GM18907 (cell line): ENCODE data around the gene RPL34.
"Not testable (repeated sequence)": the region's sequence is repeated elsewhere in the genome, so short reads cannot be mapped to it uniquely, and the experiment has no call there.

Source experiments
- ATAC-seq: cut with Tn5 transposase; IDR thresholded peaks from one replicate; pipeline ENCODE4 v1.9.1; 2021; ENCODE audit warnings: mild to moderate bottlenecking, moderate library complexity; ENCODE audit not compliant: unreplicated experiment

Gene RPL34

GRCh38 chr4:108620101-108620932, at the start of gene RPL34:
RPL34 (plus strand) TSS chr4:108620576; CDS start chr4:108621960, 1,384 bp downstream.
- ATAC-seq: peak; percentile 100

GRCh38 chr4:108570993-108571569, 49.3 kb upstream of the RPL34 start:
- no peak for ATAC-seq

- ATAC-seq: no peak
Observed at GRCh38 chr4:108574402-108574801, 46.0 kb upstream of the RPL34 start.

GRCh38 chr4:108581083-108581482, 39.3 kb upstream of the RPL34 start:
- ATAC-seq: no peak

- ATAC-seq: no peak
Observed at GRCh38 chr4:108586778-108587177, 33.6 kb upstream of the RPL34 start.

- ATAC-seq: no peak
Observed at GRCh38 chr4:108588878-108589277, 31.5 kb upstream of the RPL34 start.

- no peak for ATAC-seq
Observed at GRCh38 chr4:108589961-108590360, 30.4 kb upstream of the RPL34 start.

GRCh38 chr4:108590776-108591175, 29.6 kb upstream of the RPL34 start:
- ATAC-seq: no peak

- no peak for ATAC-seq
Observed at GRCh38 chr4:108592674-108592986, 27.7 kb upstream of the RPL34 start.

- ATAC-seq: not testable (repeated sequence)
Observed at GRCh38 chr4:108594296-108594695, 26.1 kb upstream of the RPL34 start.

GRCh38 chr4:108596344-108596743, 24.0 kb upstream of the RPL34 start:
- no peak for ATAC-seq

- ATAC-seq: no peak
Observed at GRCh38 chr4:108601106-108601505, 19.3 kb upstream of the RPL34 start.

- no peak for ATAC-seq
Observed at GRCh38 chr4:108601532-108601931, 18.8 kb upstream of the RPL34 start.

- no peak for ATAC-seq
Observed at GRCh38 chr4:108602163-108602562, 18.2 kb upstream of the RPL34 start.

GRCh38 chr4:108607079-108607815, 13.1 kb upstream of the RPL34 start:
- ATAC-seq: no peak

GRCh38 chr4:108611365-108611764, 9.0 kb upstream of the RPL34 start:
- ATAC-seq: no peak

GRCh38 chr4:108612365-108612764, 8.0 kb upstream of the RPL34 start:
- no peak for ATAC-seq

- peak; percentile 11 for ATAC-seq
Observed at GRCh38 chr4:108619372-108620100, 840 bp upstream of the RPL34 start.

- ATAC-seq: peak; percentile 6
Observed at GRCh38 chr4:108620933-108621905, 843 bp downstream of the RPL34 start.

GRCh38 chr4:108622022-108622421, 1.6 kb downstream of the RPL34 start:
- ATAC-seq: no peak
